ENCODE results near the gene SLC12A5.

Gene SLC12A5

GRCh38 chr20:46053416-46053815 is 24.4 kb downstream of the SLC12A5 start:
- DNase-seq (ENCODE audit: low read depth in 2 of 2): no peak

- DNase-seq (ENCODE audit: low read depth in 2 of 2): no peak
These were observed 25.6 kb downstream of the SLC12A5 start for GRCh38 chr20:46054606-46055005.

- DNase-seq (ENCODE audit: low read depth in 2 of 2): no peak
These were observed 26.3 kb downstream of the SLC12A5 start for GRCh38 chr20:46055269-46055668.

GRCh38 chr20:46056027-46056833 is 27.2 kb downstream of the SLC12A5 start:
- no peak for DNase-seq (ENCODE audit: low read depth in 2 of 2)

- DNase-seq (ENCODE audit: low read depth in 2 of 2): no peak
These were observed 28.2 kb downstream of the SLC12A5 start for GRCh38 chr20:46056970-46057855.

GRCh38 chr20:46057856-46058598 is 29.0 kb downstream of the SLC12A5 start:
- DNase-seq (ENCODE audit: low read depth in 2 of 2): no peak

- no peak for DNase-seq (ENCODE audit: low read depth in 2 of 2)
These were observed 29.7 kb downstream of the SLC12A5 start for GRCh38 chr20:46058599-46059281.

- DNase-seq (ENCODE audit: low read depth in 2 of 2): no peak
These were observed 31.4 kb downstream of the SLC12A5 start for GRCh38 chr20:46060301-46060881.

GRCh38 chr20:46060975-46061374 is 32.0 kb downstream of the SLC12A5 start:
- no peak for DNase-seq (ENCODE audit: low read depth in 2 of 2)

GRCh38 chr20:46062151-46062550 is 33.1 kb downstream of the SLC12A5 start:
- DNase-seq (ENCODE audit: low read depth in 2 of 2): no peak

GRCh38 chr20:46062621-46063020 is 33.6 kb downstream of the SLC12A5 start:
- DNase-seq (ENCODE audit: low read depth in 2 of 2): no peak

- DNase-seq (ENCODE audit: low read depth in 2 of 2): no peak
These were observed 34.1 kb downstream of the SLC12A5 start for GRCh38 chr20:46063151-46063550.

- no peak for DNase-seq (ENCODE audit: low read depth in 2 of 2)
These were observed 34.6 kb downstream of the SLC12A5 start for GRCh38 chr20:46063652-46064054.

GRCh38 chr20:46065006-46065405 is 36.0 kb downstream of the SLC12A5 start:
- no peak for DNase-seq (ENCODE audit: low read depth in 2 of 2)

GRCh38 chr20:46065691-46066090 is 36.7 kb downstream of the SLC12A5 start:
- DNase-seq (ENCODE audit: low read depth in 2 of 2): no peak

GRCh38 chr20:46070215-46070900 is 41.3 kb downstream of the SLC12A5 start:
- DNase-seq (ENCODE audit: low read depth in 2 of 2): no peak

GRCh38 chr20:46071573-46071972 is 42.6 kb downstream of the SLC12A5 start:
- no peak for DNase-seq (ENCODE audit: low read depth in 2 of 2)

- DNase-seq (ENCODE audit: low read depth in 2 of 2): no peak
These were observed 44.0 kb downstream of the SLC12A5 start for GRCh38 chr20:46073024-46073423.

GRCh38 chr20:46073443-46073842 is 44.4 kb downstream of the SLC12A5 start:
- no peak for DNase-seq (ENCODE audit: low read depth in 2 of 2)

GRCh38 chr20:46074006-46074405 is 45.0 kb downstream of the SLC12A5 start:
- no peak for DNase-seq (ENCODE audit: low read depth in 2 of 2)

- DNase-seq (ENCODE audit: low read depth in 2 of 2): no peak
These were observed 47.8 kb downstream of the SLC12A5 start for GRCh38 chr20:46076806-46077205.
